Testis (tissue), 2 donors: ENCODE results near the gene CDKN1C.

ENCODE experiments used
- CTCF ChIP-seq, 3 experiments: fragments of 450-650 bp in 2 of 3; fragments of 200-600 bp in 1 of 3; sonication (generic) in 1 of 3; IDR thresholded peaks; one replicate each; pipeline ENCODE4 v1.5.1; 2016 to 2019; ENCODE audit warnings: antibody characterized with exemption in 3 of 3, mild to moderate bottlenecking in 2 of 3, moderate library complexity in 1 of 3
- POLR2A ChIP-seq: fragments of 450-650 bp; IDR thresholded peaks from one replicate; pipeline ENCODE4 v1.6.1; 2017; ENCODE audit warnings: antibody characterized with exemption, mild to moderate bottlenecking, moderate library complexity

- TF ChIP-seq POLR2A (no peak), CTCF (IDR thresholded peaks at IDR 0.05) (no peak)
Observed at GRCh38 chr11:2929531-2929949, 44.0 kb upstream of the CDKN1C start.
